SK-N-SH (cell line): ENCODE data around the gene KRTAP3-3. TPM values are rescaled to one million over a fixed set of nuclear protein-coding genes. Genes with fewer than 3 reads are reported as not detected.

Source experiments
- CTCF ChIA-PET: fragments of 300-600, 350-600 bp; formaldehyde crosslinking; extraction: SDS; loops from one replicate; lab custom pipeline; 2021; lab: Yijun Ruan, JAX
- POLR2A ChIA-PET: fragments of 350-600 bp; sonication (Branson Sonifier 250); formaldehyde crosslinking; extraction: SDS; loops from one replicate; lab custom pipeline; 2020; ENCODE audit warnings: antibody characterized with exemption, inconsistent platforms; lab: Yijun Ruan, JAX
- DNase-seq: peaks from one replicate; pipeline ENCODE4 v3.0.0; 2012
- H2AFZ ChIP-seq: fragments of 200-600 bp; sonication (generic); 2 replicates; pipeline ENCODE4 v1.8.1; 2016; ENCODE audit warnings: antibody characterized with exemption, mild to moderate bottlenecking, low read depth
- H3F3A ChIP-seq: fragments of 200-600 bp; sonication (generic); replicated peaks from 2 replicates; pipeline ENCODE3; 2016; ENCODE audit warnings: antibody characterized with exemption, mild to moderate bottlenecking; ENCODE audit not compliant: insufficient read depth
- H3K27ac ChIP-seq, 2 experiments: fragments of 200-500 bp in 1 of 2; fragments of 200-600 bp in 1 of 2; sonication (Bioruptor generic) in 1 of 2; sonication (generic), shearing (Covaris generic) in 1 of 2; 2 replicates each; pipeline versions ENCODE4 v1.5.1 to v1.6.1; 2014 to 2016; ENCODE audit warnings: low read depth in 2 of 2, inconsistent platforms in 1 of 2, low read length in 1 of 2, mild to moderate bottlenecking in 1 of 2, mixed read lengths in 1 of 2
- H3K27me3 ChIP-seq: fragments of 200-600 bp; sonication (generic), shearing (Covaris generic); 2 replicates; pipeline ENCODE4 v1.6.1; 2016; ENCODE audit warnings: mixed run types; ENCODE audit not compliant: insufficient read depth
- H3K36me3 ChIP-seq, 2 experiments: fragments of 200-500 bp in 1 of 2; fragments of 200-600 bp in 1 of 2; sonication (Bioruptor generic) in 1 of 2; sonication (generic) in 1 of 2; replicated peaks in 1 of 2; 2 replicates each; pipeline versions ENCODE3 to v1.5.1; 2014 to 2016; ENCODE audit warnings: low read length in 1 of 2, mild to moderate bottlenecking in 1 of 2; ENCODE audit not compliant: insufficient read depth in 2 of 2, control insufficient read depth in 1 of 2
- H3K4me1 ChIP-seq, 2 experiments: fragments of 200-500 bp in 1 of 2; fragments of 200-600 bp in 1 of 2; sonication (Bioruptor generic) in 1 of 2; sonication (generic), shearing (Covaris generic) in 1 of 2; 2 replicates each; pipeline versions ENCODE4 v1.5.1 to v1.6.1; 2014 to 2016; ENCODE audit warnings: low read depth in 1 of 2, low read length in 1 of 2, mixed run types in 1 of 2; ENCODE audit not compliant: insufficient read depth in 2 of 2, control insufficient read depth in 1 of 2
- H3K4me2 ChIP-seq: fragments of 200-600 bp; sonication (generic), shearing (Covaris generic); 2 replicates; pipeline ENCODE4 v1.6.1; 2017; ENCODE audit warnings: mixed run types
- H3K4me3 ChIP-seq, 2 experiments: fragments of 200-500 bp in 1 of 2; fragments of 200-600 bp in 1 of 2; sonication (Bioruptor generic) in 1 of 2; sonication (generic), shearing (Covaris generic) in 1 of 2; 2 replicates each; pipeline versions ENCODE4 v1.5.1 to v1.8.1; 2014 to 2016; ENCODE audit warnings: low read depth in 2 of 2, inconsistent platforms in 1 of 2, low read length in 1 of 2, mild to moderate bottlenecking in 1 of 2, mixed read lengths in 1 of 2, moderate library complexity in 1 of 2
- H3K79me2 ChIP-seq: fragments of 200-600 bp; sonication (generic); 2 replicates; pipeline ENCODE4 v1.8.1; 2017; ENCODE audit warnings: mild to moderate bottlenecking; ENCODE audit not compliant: insufficient read depth
- H3K9ac ChIP-seq: fragments of 200-600 bp; sonication (generic); 2 replicates; pipeline ENCODE4 v1.6.1; 2017; ENCODE audit warnings: mixed run types
- H3K9me2 ChIP-seq: fragments of 200-600 bp; sonication (generic); 2 replicates; pipeline ENCODE4 v1.6.1; 2017; ENCODE audit warnings: mixed run types
- H3K9me3 ChIP-seq: fragments of 200-600 bp; sonication (generic); 2 replicates; pipeline ENCODE4 v1.6.1; 2017; ENCODE audit warnings: mixed run types, mild to moderate bottlenecking, moderate library complexity
- H4K20me1 ChIP-seq: fragments of 200-600 bp; sonication (generic); 2 replicates; pipeline ENCODE4 v1.6.1; 2017; ENCODE audit warnings: mild to moderate bottlenecking, mixed run types; ENCODE audit not compliant: insufficient read depth
- CHD2 ChIP-seq: fragments of 150-350 bp; IDR thresholded peaks from 2 replicates; pipeline ENCODE4 v1.6.1; 2018; ENCODE audit warnings: low read length; ENCODE audit not compliant: partially characterized antibody
- ELF1 ChIP-seq: IDR thresholded peaks from 2 replicates; pipeline ENCODE4 v1.4.0; 2012
- EP300 ChIP-seq, 2 experiments: IDR thresholded peaks; 2 replicates each; pipeline versions ENCODE4 v1.4.0 to v1.6.1; 2012; ENCODE audit warnings: borderline replicate concordance in 1 of 2, low read depth in 1 of 2, low read length in 1 of 2
- FOXM1 ChIP-seq: IDR thresholded peaks from 2 replicates; pipeline ENCODE4 v1.4.0; 2012; ENCODE audit warnings: low read depth, mild to moderate bottlenecking
- GABPA ChIP-seq: IDR thresholded peaks from 2 replicates; pipeline ENCODE4 v1.4.0; 2012; ENCODE audit warnings: low read depth, mild to moderate bottlenecking
- GATA2 ChIP-seq: sonication (generic); formaldehyde crosslinking; IDR thresholded peaks from 2 replicates; pipeline ENCODE4 v1.5.0; 2020; ENCODE audit warnings: mild to moderate bottlenecking, missing genetic modification reagents
- JUND ChIP-seq: IDR thresholded peaks from 2 replicates; pipeline ENCODE4 v1.4.0; 2012
- NFIC ChIP-seq: IDR thresholded peaks from 2 replicates; pipeline ENCODE4 v1.4.0; 2012; ENCODE audit warnings: borderline replicate concordance
- POLR2AphosphoS5 ChIP-seq: IDR thresholded peaks from 2 replicates; pipeline ENCODE4 v1.6.1; 2012; ENCODE audit warnings: low read depth, low read length
- RAD21 ChIP-seq: IDR thresholded peaks from 2 replicates; pipeline ENCODE4 v1.6.1; 2012; ENCODE audit warnings: mild to moderate bottlenecking, low read length
- SIN3A ChIP-seq: IDR thresholded peaks from 2 replicates; pipeline ENCODE4 v1.6.1; 2012; ENCODE audit warnings: low read depth, mild to moderate bottlenecking, low read length, moderate library complexity, borderline replicate concordance
- YY1 ChIP-seq: IDR thresholded peaks from 2 replicates; pipeline ENCODE4 v1.4.0; 2012; ENCODE audit warnings: low read depth, mild to moderate bottlenecking
- ZBTB33 ChIP-seq: IDR thresholded peaks from 2 replicates; pipeline ENCODE4 v1.4.0; 2012; ENCODE audit warnings: low read depth, borderline replicate concordance
- WGBS: methylation state at CpG from one replicate; pipeline ENCODE4 v1.1.6; 2017; ENCODE audit warnings: low lambda C conversion rate; 5-methylcytosine and 5-hydroxymethylcytosine counted together
- polyA plus RNA-seq, 3 experiments: library from polyadenylated mRNA; depleted of rRNA; stranded (reverse); fragments of >200 nt; gene quantifications; 2 replicates each; pipeline ENCODE4 v1.2.3, GENCODE V29; 2012
- TF ChIP-seq, protein P1 (sequence below): fragments of 150-350 bp; IDR thresholded peaks from 2 replicates; pipeline ENCODE4 v1.6.1; 2017; ENCODE audit warnings: antibody characterized with exemption, low read length, low read depth, borderline replicate concordance
- TF ChIP-seq, protein P2 (sequence below): IDR thresholded peaks from 2 replicates; pipeline ENCODE4 v1.4.0; 2012; ENCODE audit warnings: low read depth

KRTAP3-3 gene
- polyA plus RNA-seq, 1 of the 3 experiments (the other 2 are of a cell fraction): not detected

DNA sequence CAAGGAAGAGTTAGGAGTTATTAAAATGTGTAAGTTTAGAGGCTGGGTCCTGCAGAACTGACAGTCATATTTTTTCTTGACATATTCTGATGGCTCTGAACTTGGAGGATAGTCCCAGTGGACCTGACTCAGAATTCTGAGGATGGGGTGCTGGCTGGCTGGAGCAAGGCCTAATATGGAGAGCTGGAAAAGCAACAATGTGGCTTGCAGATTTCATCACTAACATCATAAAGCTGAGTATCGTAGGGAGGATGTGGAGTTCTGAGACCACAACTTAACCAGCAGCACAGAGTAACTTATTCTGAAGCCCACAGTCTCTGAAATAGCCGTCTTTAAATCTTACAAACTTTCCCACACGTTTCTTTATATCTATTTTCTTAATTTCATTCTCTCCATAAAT lies 30.7 kb upstream of the KRTAP3-3 start:
- Histone ChIP-seq H3K79me2 (no peaks in the 10 kb centered on the region), H4K20me1 (no peaks in the 10 kb centered on the region), H3K27ac (no peak overlapping the region), H3K9me2 (no peaks in the 10 kb centered on the region), H3K27me3 (peaks cover 39% of the 10 kb centered on the region; the same call in 1 of the 2 replicates), H2AFZ (no peak overlapping the region), H3K9ac (no peak overlapping the region), H3K9me3 (no peaks in the 10 kb centered on the region), H3K4me1 (no peaks in the 10 kb centered on the region), H3K36me3 (no peaks in the 10 kb centered on the region), H3K4me3 (no peak overlapping the region), H3K4me2 (no peak overlapping the region), H3F3A (no peaks in the 10 kb centered on the region)
- CTCF ChIA-PET: no interaction called here
- POLR2A ChIA-PET: no interaction called here
- no peak for TF ChIP-seq SIN3A
- DNase-seq: no peak
- whole genome bisulfite sequencing: 7% methylated on average over 3 of the region's 3 CpGs

DNA sequence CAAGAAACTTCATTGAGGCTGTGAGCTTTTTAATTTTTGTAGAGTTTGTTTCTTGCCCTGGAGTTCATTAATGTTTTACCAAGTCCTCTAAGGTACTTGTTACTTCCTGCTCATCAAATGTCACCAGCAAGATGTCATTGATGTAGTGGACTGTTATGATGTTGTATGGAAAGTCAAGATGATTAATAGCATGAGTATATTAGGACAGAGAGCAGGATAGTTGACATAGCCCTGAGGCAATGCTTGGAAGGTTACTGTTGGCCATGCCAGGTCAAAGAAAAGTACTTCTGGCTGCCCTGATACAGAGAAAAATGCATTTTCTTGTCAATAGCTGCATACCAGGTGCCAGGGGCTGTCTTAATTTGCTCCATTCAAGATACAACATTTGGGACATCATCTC lies 26.4 kb upstream of the KRTAP3-3 start:
- H3K9ac ChIP-seq: no peak overlapping the region
- no peaks in the 10 kb centered on the region for H4K20me1 ChIP-seq
- no peaks in the 10 kb centered on the region for H3K9me2 ChIP-seq
- H3F3A ChIP-seq: no peaks in the 10 kb centered on the region
- no peak overlapping the region for H3K4me2 ChIP-seq
- H3K4me3 ChIP-seq: no peak overlapping the region
- no peaks in the 10 kb centered on the region for H3K9me3 ChIP-seq
- H3K36me3 ChIP-seq: no peaks in the 10 kb centered on the region
- no peak for DNase-seq
- CTCF ChIA-PET: no interaction called here
- no peaks in the 10 kb centered on the region for H3K4me1 ChIP-seq
- H3K27ac ChIP-seq: no peak overlapping the region
- H3K27me3 ChIP-seq: peaks cover 30% of the 10 kb centered on the region; the same call in 1 of the 2 replicates
- POLR2A ChIA-PET: no interaction called here
- H2AFZ ChIP-seq: no peak overlapping the region
- no peaks in the 10 kb centered on the region for H3K79me2 ChIP-seq
- TF ChIP-seq JUND (no peak), SIN3A (no peak), POLR2AphosphoS5 (no peak), GATA2 (CRISPR knock-in tag) (no peak), ELF1 (no peak), YY1 (no peak), FOXM1 (no peak), ZBTB33 (no peak), NFIC (no peak), GABPA (no peak), CHD2 (no peak), EP300 (IDR thresholded peaks at IDR 0.05; ENCODE audit: borderline replicate concordance in 1 of 2, low read depth in 1 of 2, low read length in 1 of 2) (no peak), RAD21 (no peak)
- TF ChIP-seq, protein P1, sequence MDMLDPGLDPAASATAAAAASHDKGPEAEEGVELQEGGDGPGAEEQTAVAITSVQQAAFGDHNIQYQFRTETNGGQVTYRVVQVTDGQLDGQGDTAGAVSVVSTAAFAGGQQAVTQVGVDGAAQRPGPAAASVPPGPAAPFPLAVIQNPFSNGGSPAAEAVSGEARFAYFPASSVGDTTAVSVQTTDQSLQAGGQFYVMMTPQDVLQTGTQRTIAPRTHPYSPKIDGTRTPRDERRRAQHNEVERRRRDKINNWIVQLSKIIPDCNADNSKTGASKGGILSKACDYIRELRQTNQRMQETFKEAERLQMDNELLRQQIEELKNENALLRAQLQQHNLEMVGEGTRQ: no peak
- TF ChIP-seq, protein P2, sequence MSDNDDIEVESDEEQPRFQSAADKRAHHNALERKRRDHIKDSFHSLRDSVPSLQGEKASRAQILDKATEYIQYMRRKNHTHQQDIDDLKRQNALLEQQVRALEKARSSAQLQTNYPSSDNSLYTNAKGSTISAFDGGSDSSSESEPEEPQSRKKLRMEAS: no peak
